ENCODE results near the gene RETN.

DNA sequence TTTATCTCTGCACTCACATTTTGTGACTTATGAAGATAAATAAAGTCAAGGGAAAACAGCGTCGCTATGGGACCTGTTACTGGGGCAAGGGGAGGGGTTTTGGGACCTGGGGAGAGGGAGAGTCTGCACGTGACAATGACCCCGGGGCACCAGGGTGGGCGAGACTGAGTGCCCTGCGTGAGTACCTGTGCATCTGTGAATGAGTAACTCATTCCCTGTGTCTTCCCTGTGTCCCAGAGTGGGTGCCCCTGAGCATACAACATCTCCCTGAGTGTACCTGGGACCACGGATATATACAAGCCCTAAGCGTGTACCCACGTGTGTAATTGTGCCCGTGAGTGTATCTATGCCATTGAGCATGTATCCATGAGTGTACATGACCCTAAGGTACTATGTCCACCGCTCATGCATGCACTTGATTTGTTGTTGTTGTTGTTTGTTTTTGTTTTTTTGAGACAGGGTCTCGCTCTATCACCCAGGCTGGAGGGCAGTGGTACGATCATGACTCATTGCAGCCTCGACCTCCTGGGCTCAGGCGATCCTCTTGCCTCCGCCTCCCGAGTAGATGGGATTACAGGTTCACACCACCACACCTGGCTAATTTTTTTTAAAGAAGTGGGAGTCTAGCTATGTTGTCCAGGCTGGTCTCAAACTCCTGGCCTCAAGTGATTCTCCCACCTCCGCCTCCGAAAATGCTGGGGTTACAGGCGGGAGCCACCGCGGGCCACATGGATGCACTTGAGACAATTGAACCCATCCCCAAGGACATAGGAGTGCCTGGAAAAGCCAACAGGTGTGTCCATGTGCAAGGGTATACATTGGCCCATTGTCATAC lies 11.1 kb downstream of the RETN start:
- TF ChIP-seq POLR2AphosphoS5 (IDR thresholded peaks at IDR 0.05; ENCODE audit: insufficient read depth, low read depth, low read length) (no peak), EZH2 (IDR thresholded peaks at IDR 0.05; ENCODE audit: borderline replicate concordance, low read depth, low read length, severe bottlenecking) (no peak)
- TF ChIP-seq, protein P1, sequence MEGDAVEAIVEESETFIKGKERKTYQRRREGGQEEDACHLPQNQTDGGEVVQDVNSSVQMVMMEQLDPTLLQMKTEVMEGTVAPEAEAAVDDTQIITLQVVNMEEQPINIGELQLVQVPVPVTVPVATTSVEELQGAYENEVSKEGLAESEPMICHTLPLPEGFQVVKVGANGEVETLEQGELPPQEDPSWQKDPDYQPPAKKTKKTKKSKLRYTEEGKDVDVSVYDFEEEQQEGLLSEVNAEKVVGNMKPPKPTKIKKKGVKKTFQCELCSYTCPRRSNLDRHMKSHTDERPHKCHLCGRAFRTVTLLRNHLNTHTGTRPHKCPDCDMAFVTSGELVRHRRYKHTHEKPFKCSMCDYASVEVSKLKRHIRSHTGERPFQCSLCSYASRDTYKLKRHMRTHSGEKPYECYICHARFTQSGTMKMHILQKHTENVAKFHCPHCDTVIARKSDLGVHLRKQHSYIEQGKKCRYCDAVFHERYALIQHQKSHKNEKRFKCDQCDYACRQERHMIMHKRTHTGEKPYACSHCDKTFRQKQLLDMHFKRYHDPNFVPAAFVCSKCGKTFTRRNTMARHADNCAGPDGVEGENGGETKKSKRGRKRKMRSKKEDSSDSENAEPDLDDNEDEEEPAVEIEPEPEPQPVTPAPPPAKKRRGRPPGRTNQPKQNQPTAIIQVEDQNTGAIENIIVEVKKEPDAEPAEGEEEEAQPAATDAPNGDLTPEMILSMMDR (IDR thresholded peaks at IDR 0.05; ENCODE audit: extremely low read depth in 1 of 2, insufficient read depth in 1 of 2, low read depth in 1 of 2, low read length in 2 of 2), result no peak

All from endothelial cell of umbilical vein (primary cell).